GM18498 (cell line): ENCODE results near the gene CCDC57.
"Not testable (repeated sequence)": the region's sequence is repeated elsewhere in the genome, so short reads cannot be mapped to it uniquely, and the experiment has no call there.

ENCODE experiments used
- ATAC-seq: cut with Tn5 transposase; IDR thresholded peaks from one replicate; pipeline ENCODE4 v1.9.1; 2021; ENCODE audit warnings: mild to moderate bottlenecking, moderate library complexity; ENCODE audit not compliant: unreplicated experiment

CCDC57 gene

GRCh38 chr17:82225368-82226029 lies 12.9 kb upstream of the CCDC57 start:
- ATAC-seq = no peak

- no peak for ATAC-seq
These were observed 12.0 kb upstream of the CCDC57 start for GRCh38 chr17:82224666-82225065.

- ATAC-seq = no peak
These were observed 10.9 kb upstream of the CCDC57 start for GRCh38 chr17:82223517-82223916.

- ATAC-seq = no peak
These were observed 10.2 kb upstream of the CCDC57 start for GRCh38 chr17:82222816-82223215.

- no peak for ATAC-seq
These were observed 8.8 kb upstream of the CCDC57 start for GRCh38 chr17:82221341-82221902.

GRCh38 chr17:82219753-82220709 lies 7.4 kb upstream of the CCDC57 start:
- no peak for ATAC-seq

GRCh38 chr17:82219083-82219482 lies 6.4 kb upstream of the CCDC57 start:
- ATAC-seq = no peak

- ATAC-seq = no peak
These were observed 5.9 kb upstream of the CCDC57 start for GRCh38 chr17:82218349-82219075.

- no peak for ATAC-seq
These were observed 5.0 kb upstream of the CCDC57 start for GRCh38 chr17:82217530-82218204.

GRCh38 chr17:82217120-82217529 lies 4.5 kb upstream of the CCDC57 start:
- ATAC-seq = no peak

- ATAC-seq = peak; percentile 39
These were observed 3.9 kb upstream of the CCDC57 start for GRCh38 chr17:82216301-82217119.

- ATAC-seq = no peak
These were observed 3.3 kb upstream of the CCDC57 start for GRCh38 chr17:82215972-82216300.

GRCh38 chr17:82215095-82215971 lies 2.7 kb upstream of the CCDC57 start:
- no peak for ATAC-seq

GRCh38 chr17:82214012-82214628 lies 1.5 kb upstream of the CCDC57 start:
- ATAC-seq = no peak

- ATAC-seq = peak; percentile 11
These were observed 789 bp upstream of the CCDC57 start for GRCh38 chr17:82213251-82214011.

GRCh38 chr17:82210655-82211054 lies 2.0 kb downstream of the CCDC57 start:
- not testable (repeated sequence) for ATAC-seq

GRCh38 chr17:82205720-82206508 lies 6.7 kb downstream of the CCDC57 start:
- ATAC-seq = peak; percentile 71
